Suprapubic skin (tissue), 4 donors: ENCODE data around the gene RIMS1. TPM values are rescaled to one million over a fixed set of nuclear protein-coding genes. Genes with fewer than 3 reads are reported as not detected.

ENCODE experiments used
- DNase-seq, 2 donors: peaks; one replicate each; pipeline ENCODE4 v3.0.0-alpha.2; 2019; ENCODE audit warnings: low spot score in 2 of 2
- H3K27ac ChIP-seq: fragments of 200-600 bp; sonication (generic); one replicate; pipeline ENCODE4 v1.5.1; 2019
- H3K27me3 ChIP-seq: fragments of 200-600 bp; sonication (generic); one replicate; pipeline ENCODE4 v1.5.1; 2019
- H3K36me3 ChIP-seq: fragments of 200-600 bp; sonication (generic); one replicate; pipeline ENCODE4 v1.5.1; 2019
- H3K4me1 ChIP-seq: fragments of 200-600 bp; sonication (generic); one replicate; pipeline ENCODE4 v1.5.1; 2019
- H3K4me3 ChIP-seq: fragments of 200-600 bp; sonication (generic); one replicate; pipeline ENCODE4 v1.5.1; 2019; ENCODE audit warnings: mild to moderate bottlenecking
- H3K9me3 ChIP-seq: fragments of 200-600 bp; sonication (generic); one replicate; pipeline ENCODE4 v1.5.1; 2019
- EP300 ChIP-seq: sonication (generic); formaldehyde crosslinking; IDR thresholded peaks from one replicate; pipeline ENCODE4 v1.6.1; 2017; ENCODE audit warnings: antibody characterized with exemption
- POLR2A ChIP-seq, 2 donors: fragments of 450-650 bp; IDR thresholded peaks; one replicate each; pipeline ENCODE4 v1.6.1; 2017; ENCODE audit warnings: antibody characterized with exemption in 2 of 2, mild to moderate bottlenecking in 2 of 2, moderate library complexity in 2 of 2
- POLR2AphosphoS5 ChIP-seq, 3 donors: sonication (generic); formaldehyde crosslinking; IDR thresholded peaks; one replicate each; pipeline ENCODE4 v1.6.1; 2017; ENCODE audit warnings: antibody characterized with exemption in 3 of 3
- WGBS: methylation state at CpG from one replicate; pipeline ENCODE4 v1.1.5; 2018; 5-methylcytosine and 5-hydroxymethylcytosine counted together
- total RNA-seq, 4 donors: library from RNA; depleted of rRNA; stranded (reverse); fragments of >200 nt; gene quantifications; one replicate each; pipeline ENCODE4 v1.1.0, GENCODE V29; 2016
- TF ChIP-seq, protein P1 (sequence below), 2 donors: fragments of 200-600 bp in 1 of 2; fragments of 450-650 bp in 1 of 2; sonication (generic) in 1 of 2; IDR thresholded peaks; one replicate each; pipeline ENCODE4 v1.5.1; 2016 to 2019; ENCODE audit warnings: antibody characterized with exemption in 2 of 2, mild to moderate bottlenecking in 1 of 2, moderate library complexity in 1 of 2

Gene RIMS1
- total RNA-seq, 4 donors from 2014 or later: 2.9 to 9.7 (median 4.5) TPM

DNA sequence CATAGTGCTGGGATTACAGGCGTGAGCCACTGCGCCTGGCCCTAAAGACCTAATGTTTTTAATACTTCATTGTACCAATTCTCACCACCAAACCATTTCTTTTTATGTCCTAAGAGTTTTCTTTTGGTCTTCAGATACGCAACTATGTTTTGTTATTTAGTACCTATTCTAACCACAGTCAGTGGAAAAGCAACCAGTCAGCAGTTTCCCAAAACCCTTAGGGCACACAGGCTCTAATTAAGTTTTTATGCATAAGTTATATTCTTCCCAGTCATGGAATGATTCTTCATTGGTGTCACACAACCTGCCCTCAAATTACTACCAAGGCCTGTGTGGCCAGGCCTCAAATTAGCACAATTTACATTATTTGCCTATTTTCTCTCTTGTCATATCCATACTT is 487.8 kb downstream of the RIMS1 start:
- Histone ChIP-seq H3K4me3 (no peak overlapping the region), H3K27me3 (no peaks in the 10 kb centered on the region), H3K27ac (no peak overlapping the region), H3K4me1 (no peaks in the 10 kb centered on the region), H3K36me3 (no peaks in the 10 kb centered on the region), H3K9me3 (no peaks in the 10 kb centered on the region)
- TF ChIP-seq EP300 (no peak), POLR2A (IDR thresholded peaks at IDR 0.05) (no peak), POLR2AphosphoS5 (IDR thresholded peaks at IDR 0.05) (no peak)
- TF ChIP-seq, protein P1, sequence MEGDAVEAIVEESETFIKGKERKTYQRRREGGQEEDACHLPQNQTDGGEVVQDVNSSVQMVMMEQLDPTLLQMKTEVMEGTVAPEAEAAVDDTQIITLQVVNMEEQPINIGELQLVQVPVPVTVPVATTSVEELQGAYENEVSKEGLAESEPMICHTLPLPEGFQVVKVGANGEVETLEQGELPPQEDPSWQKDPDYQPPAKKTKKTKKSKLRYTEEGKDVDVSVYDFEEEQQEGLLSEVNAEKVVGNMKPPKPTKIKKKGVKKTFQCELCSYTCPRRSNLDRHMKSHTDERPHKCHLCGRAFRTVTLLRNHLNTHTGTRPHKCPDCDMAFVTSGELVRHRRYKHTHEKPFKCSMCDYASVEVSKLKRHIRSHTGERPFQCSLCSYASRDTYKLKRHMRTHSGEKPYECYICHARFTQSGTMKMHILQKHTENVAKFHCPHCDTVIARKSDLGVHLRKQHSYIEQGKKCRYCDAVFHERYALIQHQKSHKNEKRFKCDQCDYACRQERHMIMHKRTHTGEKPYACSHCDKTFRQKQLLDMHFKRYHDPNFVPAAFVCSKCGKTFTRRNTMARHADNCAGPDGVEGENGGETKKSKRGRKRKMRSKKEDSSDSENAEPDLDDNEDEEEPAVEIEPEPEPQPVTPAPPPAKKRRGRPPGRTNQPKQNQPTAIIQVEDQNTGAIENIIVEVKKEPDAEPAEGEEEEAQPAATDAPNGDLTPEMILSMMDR (IDR thresholded peaks at IDR 0.05): no peak
- 92% methylated on average over 3 of the region's 3 CpGs for WGBS
- DNase-seq: no peak

DNA sequence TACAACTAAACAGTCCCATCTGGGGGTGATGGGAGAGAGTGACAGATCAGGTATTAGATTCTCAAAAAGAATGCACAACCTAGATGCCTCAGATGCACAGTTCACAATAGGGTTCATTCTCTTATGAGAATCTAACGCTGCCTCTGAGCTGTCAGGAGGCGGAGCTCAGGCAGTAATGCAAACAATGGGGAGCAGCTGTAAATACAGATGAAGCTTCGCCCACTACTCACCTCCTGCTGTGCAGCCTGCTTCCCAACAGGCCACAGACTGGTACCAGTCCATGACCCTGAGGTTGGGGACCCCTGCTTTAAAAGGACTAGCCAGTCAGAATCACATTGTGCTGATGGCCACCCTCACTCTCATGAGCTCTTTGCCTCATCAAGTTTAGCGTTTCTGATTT is 488.5 kb downstream of the RIMS1 start:
- H3K4me1 ChIP-seq: no peaks in the 10 kb centered on the region
- no peak overlapping the region for H3K27ac ChIP-seq
- WGBS: 50% methylated on average over 4 of the region's 4 CpGs
- no peaks in the 10 kb centered on the region for H3K9me3 ChIP-seq
- no peak overlapping the region for H3K4me3 ChIP-seq
- H3K36me3 ChIP-seq: no peaks in the 10 kb centered on the region
- DNase-seq: no peak
- no peaks in the 10 kb centered on the region for H3K27me3 ChIP-seq
- TF ChIP-seq, protein P1 (IDR thresholded peaks at IDR 0.05): no peak
- TF ChIP-seq POLR2A (IDR thresholded peaks at IDR 0.05) (no peak), POLR2AphosphoS5 (IDR thresholded peaks at IDR 0.05) (no peak), EP300 (no peak)

- 83% methylated on average over 2 of the region's 2 CpGs for WGBS
Observed at GRCh38 chr6:72376736-72377135, 490.4 kb downstream of the RIMS1 start.

GRCh38 chr6:72381076-72381475 is 494.7 kb downstream of the RIMS1 start:
- no peaks in the 10 kb centered on the region for H3K27me3 ChIP-seq
- H3K36me3 ChIP-seq: no peaks in the 10 kb centered on the region
- H3K4me3 ChIP-seq: no peak overlapping the region
- TF ChIP-seq, protein P1 (IDR thresholded peaks at IDR 0.05): no peak
- TF ChIP-seq POLR2AphosphoS5 (IDR thresholded peaks at IDR 0.05) (no peak), POLR2A (IDR thresholded peaks at IDR 0.05) (no peak), EP300 (no peak)
- no peaks in the 10 kb centered on the region for H3K4me1 ChIP-seq
- no peak for DNase-seq
- no peaks in the 10 kb centered on the region for H3K9me3 ChIP-seq
- no peak overlapping the region for H3K27ac ChIP-seq
- WGBS: 89% methylated on average over 6 of the region's 6 CpGs

More at GRCh38 chr6:72376736-72377135, 490.4 kb downstream of the RIMS1 start:
- Histone ChIP-seq H3K4me3 (no peak overlapping the region), H3K9me3 (no peaks in the 10 kb centered on the region), H3K27me3 (no peaks in the 10 kb centered on the region), H3K27ac (no peak overlapping the region), H3K36me3 (no peaks in the 10 kb centered on the region), H3K4me1 (no peaks in the 10 kb centered on the region)
- TF ChIP-seq POLR2AphosphoS5 (IDR thresholded peaks at IDR 0.05) (no peak), EP300 (no peak), POLR2A (IDR thresholded peaks at IDR 0.05) (no peak)
- TF ChIP-seq, protein P1 (IDR thresholded peaks at IDR 0.05): no peak
- DNase-seq: no peak

DNA sequence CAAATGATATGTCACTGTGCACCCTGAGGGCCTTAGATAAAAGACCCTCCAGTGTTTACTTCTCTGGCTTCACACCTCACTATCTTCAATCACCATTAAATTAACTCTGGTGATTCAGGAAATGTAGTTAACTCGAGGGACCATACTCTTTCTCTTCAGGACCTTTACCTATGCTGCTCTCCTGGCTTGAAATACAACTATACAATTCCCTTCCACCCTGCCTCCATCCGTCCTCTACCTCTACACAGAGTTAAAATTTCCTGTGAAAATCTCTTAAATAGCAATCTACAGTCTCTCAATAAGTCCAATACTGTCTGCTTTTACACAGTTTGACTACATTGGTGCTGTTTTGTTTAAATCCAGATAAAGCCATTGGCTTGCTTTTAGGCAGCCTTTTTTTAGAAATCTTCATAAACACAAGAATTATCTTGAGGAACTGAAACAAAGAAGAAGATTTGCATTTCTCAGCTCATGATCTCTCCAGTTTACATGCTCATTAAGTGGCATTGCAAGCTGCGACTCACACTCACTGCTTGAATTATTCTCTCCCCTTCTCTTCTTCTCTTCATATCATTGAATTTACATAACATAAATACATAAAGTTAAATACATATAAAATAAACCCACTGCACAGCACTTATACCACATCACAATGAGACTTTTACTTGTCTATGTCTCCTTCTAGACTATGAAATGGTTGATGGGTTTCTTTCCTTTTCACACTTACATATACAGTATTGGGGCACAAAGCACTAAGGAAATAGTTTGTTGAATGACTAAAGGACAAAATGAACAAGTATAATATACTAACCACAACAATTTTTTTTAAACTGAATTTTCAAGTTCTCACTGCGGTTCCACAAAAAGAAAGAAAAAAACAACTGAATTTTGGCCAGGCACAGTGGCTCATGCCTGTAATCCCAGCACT is 496.5 kb downstream of the RIMS1 start:
- no peaks in the 10 kb centered on the region for H3K36me3 ChIP-seq
- H3K9me3 ChIP-seq: no peaks in the 10 kb centered on the region
- TF ChIP-seq, protein P1 (IDR thresholded peaks at IDR 0.05): no peak
- TF ChIP-seq POLR2A (IDR thresholded peaks at IDR 0.05) (no peak), POLR2AphosphoS5 (IDR thresholded peaks at IDR 0.05) (no peak), EP300 (no peak)
- WGBS: 53% methylated on average over 4 of the region's 4 CpGs
- no peaks in the 10 kb centered on the region for H3K27me3 ChIP-seq
- H3K4me1 ChIP-seq: no peaks in the 10 kb centered on the region
- H3K4me3 ChIP-seq: no peak overlapping the region
- no peak overlapping the region for H3K27ac ChIP-seq
- no peak for DNase-seq
